ENCODE results near the gene TLL1.

The TLL1 gene

GRCh38 chr4:165905405-165906027 is 32.5 kb downstream of the TLL1 start:
- DNase-seq = no peak

- DNase-seq = no peak
These were observed 33.2 kb downstream of the TLL1 start for GRCh38 chr4:165906272-165906671.

GRCh38 chr4:165909947-165910346 is 36.9 kb downstream of the TLL1 start:
- DNase-seq = no peak

GRCh38 chr4:165915215-165915614 is 42.2 kb downstream of the TLL1 start:
- DNase-seq = no peak

GRCh38 chr4:165921546-165921945 is 48.5 kb downstream of the TLL1 start:
- DNase-seq = no peak

- no peak for DNase-seq
These were observed 49.7 kb downstream of the TLL1 start for GRCh38 chr4:165922747-165923146.

GRCh38 chr4:165926307-165926706 is 53.3 kb downstream of the TLL1 start:
- no peak for DNase-seq

- DNase-seq = no peak
These were observed 54.3 kb downstream of the TLL1 start for GRCh38 chr4:165927366-165927765.

- no peak for DNase-seq
These were observed 54.8 kb downstream of the TLL1 start for GRCh38 chr4:165927815-165928214.

- DNase-seq = no peak
These were observed 55.6 kb downstream of the TLL1 start for GRCh38 chr4:165928601-165929000.

- no peak for DNase-seq
These were observed 56.6 kb downstream of the TLL1 start for GRCh38 chr4:165929662-165930061.

- no peak for DNase-seq
These were observed 58.7 kb downstream of the TLL1 start for GRCh38 chr4:165931741-165932140.

GRCh38 chr4:165944900-165945299 is 71.9 kb downstream of the TLL1 start:
- no peak for DNase-seq

- no peak for DNase-seq
These were observed 73.0 kb downstream of the TLL1 start for GRCh38 chr4:165945991-165946390.

- no peak for DNase-seq
These were observed 74.0 kb downstream of the TLL1 start for GRCh38 chr4:165947019-165947418.

- DNase-seq = no peak
These were observed 80.1 kb downstream of the TLL1 start for GRCh38 chr4:165953181-165953580.

- no peak for DNase-seq
These were observed 90.6 kb downstream of the TLL1 start for GRCh38 chr4:165963621-165964020.

GRCh38 chr4:165964591-165964990 is 91.6 kb downstream of the TLL1 start:
- DNase-seq = no peak

- no peak for DNase-seq
These were observed 92.5 kb downstream of the TLL1 start for GRCh38 chr4:165965503-165965902.

GRCh38 chr4:165966833-165967232 is 93.8 kb downstream of the TLL1 start:
- no peak for DNase-seq

GRCh38 chr4:165967486-165967885 is 94.4 kb downstream of the TLL1 start:
- no peak for DNase-seq

- no peak for DNase-seq
These were observed 97.8 kb downstream of the TLL1 start for GRCh38 chr4:165970703-165971420.

GRCh38 chr4:165971446-165971845 is 98.4 kb downstream of the TLL1 start:
- DNase-seq = no peak

- no peak for DNase-seq
These were observed 98.9 kb downstream of the TLL1 start for GRCh38 chr4:165971933-165972332.

GRCh38 chr4:165972747-165973146 is 99.7 kb downstream of the TLL1 start:
- DNase-seq = no peak

Measured in activated naive CD4-positive, alpha-beta T cell treated with anti-CD3 and anti-CD28 coated beads, Interleukin-2, amount 50 U/mL, for 16 hours (primary cell).